Right hindlimb (tissue), 1 donor: Measurements from ENCODE around the gene SBNO2.

Experiments used
- DNase-seq: peaks from one replicate; pipeline ENCODE4 v3.0.0-alpha.2; 2018

Gene SBNO2

DNA sequence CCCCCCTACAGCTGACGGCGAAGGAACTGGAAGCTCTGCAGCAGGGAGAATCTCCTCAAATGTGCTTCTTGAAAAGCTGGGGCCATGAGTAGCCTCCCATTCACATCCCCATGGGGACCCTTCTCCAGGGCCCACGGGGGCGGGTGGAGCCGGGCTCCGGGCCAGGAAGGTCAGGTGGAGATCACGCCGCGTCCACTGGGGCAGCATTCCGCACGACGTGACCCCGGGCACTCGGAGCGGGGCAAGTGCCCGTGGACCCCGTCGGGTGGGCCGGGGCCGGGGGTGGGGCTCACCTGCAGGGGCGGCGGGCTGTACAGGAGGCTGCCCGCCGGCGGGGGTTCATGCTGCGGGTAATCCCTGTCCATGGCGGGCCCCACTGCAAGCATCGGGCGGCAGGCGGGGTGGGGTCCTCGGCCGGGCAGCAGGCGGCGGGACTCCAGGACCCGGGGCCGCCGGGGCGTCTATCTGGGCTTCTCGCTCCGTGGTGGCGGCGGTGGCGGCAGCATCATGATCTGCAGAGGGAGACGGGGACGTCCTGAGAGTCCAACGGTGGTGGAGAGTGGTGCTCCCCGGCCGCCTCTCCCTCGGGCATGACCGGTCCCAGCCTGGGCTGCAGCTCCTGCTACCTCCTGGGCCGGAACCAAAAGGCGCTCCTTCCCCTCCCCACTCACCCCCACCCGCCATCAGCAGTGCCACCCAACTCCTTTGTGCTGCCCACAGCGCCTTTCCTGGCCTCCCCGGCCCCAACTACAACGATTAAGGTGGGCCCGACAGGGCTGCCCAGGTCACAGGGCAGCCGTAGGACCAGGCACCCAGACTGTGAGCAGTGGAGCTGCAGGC lies 20.0 kb downstream of the SBNO2 start:
- no peak for DNase-seq

DNA sequence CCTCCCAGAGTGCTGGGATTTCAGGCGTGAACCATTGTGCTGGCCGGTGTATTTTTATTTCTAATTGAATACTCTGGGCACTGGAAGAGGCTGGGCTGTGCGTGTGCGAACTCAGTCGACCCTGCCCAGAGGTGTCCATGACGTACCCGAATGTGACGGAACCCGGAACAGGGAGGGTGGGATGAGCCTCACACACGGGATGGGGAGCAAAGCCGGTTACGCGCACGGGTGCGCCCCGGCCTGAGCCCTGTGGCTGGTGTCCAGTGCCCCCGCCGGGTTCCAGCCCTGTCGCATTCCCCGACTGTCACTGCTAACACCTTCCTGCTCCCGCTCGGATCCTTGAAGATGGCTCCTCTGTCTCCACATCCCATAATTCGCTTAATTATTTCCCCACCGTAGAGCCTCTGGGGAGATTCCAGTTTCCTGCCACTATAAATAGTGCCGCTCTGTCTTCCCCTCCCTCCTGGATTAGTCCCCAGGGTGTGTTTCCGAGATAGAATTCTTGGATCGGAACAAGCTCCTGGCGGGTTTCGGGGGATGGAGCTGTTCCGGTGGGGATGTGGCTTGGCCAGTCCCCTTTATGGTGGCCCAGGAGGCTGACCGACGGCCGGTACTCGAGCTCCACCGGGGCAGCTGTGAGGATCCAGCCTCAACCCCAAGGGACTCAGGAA lies 22.0 kb downstream of the SBNO2 start:
- DNase-seq = no peak

DNA sequence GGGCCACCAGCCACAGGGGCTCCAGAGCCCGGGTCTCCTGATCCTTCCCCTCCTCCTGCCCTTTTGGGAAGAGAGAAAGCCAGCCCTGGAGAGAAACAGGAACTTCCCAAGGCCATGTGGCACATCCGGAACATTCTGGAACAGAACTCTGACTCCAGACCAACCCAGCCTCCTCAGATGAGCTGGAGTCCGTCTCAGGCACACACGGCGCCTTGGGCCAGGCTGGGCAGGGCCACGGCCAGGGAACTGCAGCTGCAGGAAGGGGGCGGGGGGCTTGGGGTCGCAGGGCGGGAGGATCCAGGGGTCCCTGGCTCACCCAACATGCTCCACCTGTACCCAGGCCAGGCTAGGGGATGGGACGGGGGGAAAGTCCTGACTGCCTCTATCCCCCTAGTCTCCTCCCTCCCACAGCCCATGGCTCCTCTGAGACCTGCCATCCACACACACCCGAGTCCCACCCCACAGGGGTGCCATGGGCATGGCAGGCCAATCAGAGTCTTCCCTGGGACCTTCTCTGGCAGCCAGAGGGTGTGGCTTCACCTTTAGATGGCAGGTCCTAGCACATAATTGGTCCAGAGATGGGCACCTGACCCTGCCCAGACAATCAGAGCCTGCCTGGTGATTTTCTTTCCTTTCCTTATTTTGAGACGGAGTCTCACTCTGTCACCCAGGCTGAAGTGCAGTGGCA lies 22.9 kb downstream of the SBNO2 start:
- DNase-seq = no peak

DNA sequence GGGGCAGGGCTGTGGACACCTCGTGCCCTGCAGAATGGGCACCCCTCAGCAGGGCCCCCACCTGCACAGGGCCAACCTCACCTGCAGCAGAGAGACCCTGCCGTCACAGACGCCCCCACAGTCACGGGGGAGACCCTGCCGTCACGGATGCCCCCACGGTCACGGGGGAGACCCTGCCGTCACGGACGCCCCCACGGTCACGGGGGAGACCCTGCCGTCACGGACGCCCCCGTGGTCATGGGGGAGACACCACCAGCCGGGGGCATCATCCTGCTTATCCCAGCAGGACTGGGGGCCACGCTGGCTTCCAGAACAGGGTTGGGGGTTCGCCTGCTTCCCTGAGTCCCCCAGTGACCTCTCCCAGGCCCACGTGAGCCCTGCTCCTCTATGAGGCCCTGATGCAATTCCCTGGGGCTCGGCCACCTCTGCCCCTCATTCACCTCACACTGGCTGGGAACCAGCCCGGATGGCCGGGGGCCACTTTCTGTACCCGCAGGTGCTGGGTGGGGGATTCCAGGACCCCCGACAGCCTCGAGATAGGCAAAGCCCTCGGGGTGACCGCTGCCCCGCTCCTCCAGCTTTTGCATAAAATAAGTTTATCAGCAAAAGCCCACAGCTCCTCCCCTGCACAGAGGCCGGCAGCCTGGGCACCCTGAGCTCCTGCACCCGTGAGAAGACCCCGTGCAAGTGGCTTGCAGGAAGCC lies 23.6 kb downstream of the SBNO2 start:
- DNase-seq = no peak

DNA sequence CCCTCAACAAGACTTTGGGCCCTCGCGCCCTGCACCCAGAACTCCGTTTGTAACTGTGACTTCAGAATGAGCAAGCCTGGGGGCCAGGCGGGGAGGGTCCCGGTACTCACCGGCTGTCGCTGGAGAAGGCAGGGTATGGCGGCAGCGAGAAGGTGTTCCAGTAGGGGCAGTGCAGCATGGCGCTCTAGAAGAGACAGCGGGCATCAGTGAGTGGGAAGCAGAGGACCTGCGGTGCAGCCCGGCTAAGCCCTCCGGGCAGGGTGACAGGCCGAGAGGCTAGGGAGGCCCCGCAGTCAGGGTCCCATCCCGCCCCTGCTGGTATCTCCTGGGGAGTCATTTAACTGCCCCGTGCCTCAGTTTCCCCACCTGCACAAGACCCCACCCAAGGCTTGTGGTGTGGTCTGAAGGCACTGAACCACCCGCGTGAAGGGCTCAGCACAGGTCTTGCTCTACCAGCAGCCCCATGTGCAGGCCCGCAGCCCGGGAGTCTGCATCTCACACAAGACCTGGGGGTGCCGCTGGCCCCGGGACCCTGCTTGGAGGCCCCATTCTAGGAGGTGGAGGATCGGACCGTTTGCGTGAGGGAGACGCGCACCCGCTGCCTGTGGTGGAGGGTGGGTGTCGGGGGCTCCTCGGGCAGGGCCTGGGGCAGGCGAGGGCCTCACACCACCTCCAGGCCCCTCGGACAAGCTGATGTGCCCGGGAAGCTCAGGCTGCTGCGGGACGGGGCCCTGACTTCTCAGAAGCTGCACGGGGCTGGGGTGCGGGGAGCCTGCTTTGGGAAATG lies 24.6 kb downstream of the SBNO2 start:
- no peak for DNase-seq

DNA sequence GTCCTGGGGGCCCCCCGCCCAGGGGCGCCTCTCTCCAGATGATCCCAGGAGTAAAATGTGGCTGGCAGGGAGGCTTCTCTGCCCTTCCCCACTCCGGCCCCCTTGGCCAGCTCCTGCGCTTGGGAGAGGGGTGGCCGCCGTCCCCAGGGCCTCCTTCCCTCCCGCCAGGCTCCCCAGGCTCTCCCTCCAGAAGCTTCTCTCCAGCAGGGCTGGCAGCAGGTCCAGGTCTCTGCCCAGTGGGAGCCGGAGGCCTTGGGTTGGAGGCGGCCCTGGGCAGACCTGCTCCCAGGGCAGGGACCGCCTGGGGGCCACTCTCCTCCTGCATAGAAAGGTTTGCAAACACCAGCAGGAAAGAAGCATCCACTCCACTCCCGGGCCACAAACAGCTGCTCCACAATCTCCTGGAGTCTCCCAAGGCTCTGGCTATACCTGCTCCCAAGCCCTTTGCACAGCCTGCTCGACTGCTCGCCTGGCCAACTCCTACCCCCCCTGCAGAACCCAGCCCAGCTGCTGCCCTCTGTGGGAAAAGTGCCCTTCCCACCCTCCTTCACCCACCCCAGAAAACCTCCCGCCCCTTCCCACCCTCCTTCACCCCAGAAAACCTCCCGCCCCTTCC lies 26.0 kb downstream of the SBNO2 start:
- no peak for DNase-seq

DNA sequence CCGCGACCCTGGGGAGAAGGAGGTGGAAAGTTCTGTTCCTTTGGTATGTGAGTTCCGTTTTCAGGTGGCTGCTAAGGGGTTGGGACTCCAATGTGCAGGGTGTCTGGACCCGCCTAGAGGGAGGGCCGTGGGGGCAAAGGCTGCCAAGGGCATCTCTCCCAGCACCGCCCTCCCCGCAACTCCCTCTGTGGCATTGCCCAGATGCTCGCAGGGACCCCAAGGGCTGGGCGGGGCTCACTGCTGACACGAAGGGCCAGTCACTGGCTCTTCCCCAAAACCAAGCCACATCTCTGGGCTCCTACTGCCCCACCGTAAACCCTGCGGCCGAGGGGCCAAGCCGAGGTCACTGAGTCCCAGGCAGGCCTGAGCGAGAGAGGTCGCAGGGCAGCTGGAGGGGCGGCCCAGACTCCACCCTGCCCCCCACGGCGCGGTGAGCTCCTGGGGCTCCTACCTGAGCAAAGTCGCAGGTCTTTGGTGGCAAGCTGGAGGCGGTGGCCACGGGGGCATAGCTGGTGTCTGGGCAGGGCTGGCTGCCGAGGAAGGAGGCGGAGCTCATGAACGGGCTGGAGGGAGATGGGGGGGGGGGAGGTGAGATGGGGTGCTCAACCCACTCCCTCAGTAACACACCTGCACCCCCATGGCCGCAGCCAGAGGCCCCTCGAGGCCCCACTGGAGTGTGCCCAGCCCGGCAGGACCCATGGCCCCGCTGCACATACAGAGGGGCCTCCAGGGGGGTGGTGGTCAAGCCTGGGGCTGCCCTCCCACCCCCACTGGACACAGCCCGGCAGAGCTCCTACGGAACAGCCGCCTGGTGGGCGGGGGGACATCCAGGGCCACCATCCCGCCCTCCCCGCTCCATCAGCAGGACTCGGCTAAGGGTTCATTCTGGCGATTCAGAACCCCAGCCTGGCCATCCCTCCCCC lies 26.9 kb downstream of the SBNO2 start:
- DNase-seq = no peak

DNA sequence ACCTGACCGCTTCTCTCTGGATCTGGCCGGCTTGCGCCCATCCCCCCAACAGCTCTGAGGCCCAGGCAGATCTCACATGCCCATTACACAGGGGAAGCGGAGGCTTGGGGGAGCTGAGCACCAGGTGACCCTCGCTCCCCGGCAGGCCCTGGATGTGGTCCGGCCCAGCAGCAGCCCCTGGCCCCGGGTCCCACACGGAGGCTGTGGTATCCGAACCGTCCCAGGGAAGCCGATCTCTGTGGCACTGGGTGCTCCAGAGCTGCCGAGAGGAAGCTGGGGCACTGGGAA lies 27.7 kb downstream of the SBNO2 start:
- no peak for DNase-seq

DNA sequence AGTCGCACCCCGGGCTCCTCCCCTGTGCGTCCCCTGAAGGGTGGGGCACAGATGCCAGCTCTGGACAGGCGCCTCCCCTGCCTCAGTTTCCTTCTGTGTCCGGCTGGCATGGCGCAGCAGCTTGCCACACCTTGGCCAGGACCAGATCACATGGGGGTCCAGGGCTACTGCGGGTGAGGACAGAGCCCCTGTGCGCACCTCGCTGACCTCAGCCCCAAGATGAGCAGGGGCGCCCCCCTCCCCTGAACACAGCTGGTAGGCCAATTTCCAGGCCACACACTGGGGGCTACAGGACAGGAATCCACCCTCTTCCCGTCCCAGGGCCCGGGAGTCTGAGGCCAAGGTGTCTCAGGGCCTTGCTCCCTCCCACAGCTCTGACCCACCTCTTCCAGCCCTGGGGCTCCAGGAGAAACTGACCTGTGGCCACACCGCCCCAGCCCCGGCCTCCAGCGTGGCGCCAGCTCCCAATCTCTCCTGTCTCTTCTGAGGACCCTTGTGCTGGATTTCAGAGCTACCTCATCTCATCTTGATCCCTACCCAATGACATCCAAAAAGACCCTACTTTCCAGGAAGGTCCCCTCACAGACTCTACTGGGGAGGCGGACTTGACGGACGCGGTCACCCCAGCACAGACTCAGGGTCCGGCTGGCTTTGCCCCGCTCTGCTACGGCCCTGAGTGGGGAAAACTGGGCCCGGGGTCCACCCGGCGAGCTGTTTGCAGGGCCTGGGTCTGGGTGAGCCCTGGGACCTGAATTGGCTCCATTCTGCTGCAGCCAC lies 28.2 kb downstream of the SBNO2 start:
- DNase-seq = no peak

DNA sequence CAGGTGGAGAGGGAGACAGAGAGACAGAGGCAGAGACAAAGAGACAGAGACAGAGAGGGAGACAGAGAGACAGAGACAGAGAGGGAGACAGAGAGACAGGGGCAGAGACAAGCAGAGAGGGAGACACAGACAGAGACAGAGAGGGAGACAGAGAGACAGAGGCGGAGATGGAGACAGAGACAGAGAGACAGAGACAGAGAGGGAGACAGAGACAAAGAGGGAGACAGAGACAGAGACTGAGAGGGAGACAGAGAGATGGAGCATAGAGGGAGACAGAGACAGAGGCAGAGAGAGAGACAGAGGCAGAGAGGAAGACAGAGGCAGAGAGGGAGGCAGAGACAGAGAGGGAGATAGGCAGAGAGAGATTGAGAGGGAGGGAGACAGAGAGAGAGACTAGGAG lies 29.3 kb downstream of the SBNO2 start:
- DNase-seq = no peak

DNA sequence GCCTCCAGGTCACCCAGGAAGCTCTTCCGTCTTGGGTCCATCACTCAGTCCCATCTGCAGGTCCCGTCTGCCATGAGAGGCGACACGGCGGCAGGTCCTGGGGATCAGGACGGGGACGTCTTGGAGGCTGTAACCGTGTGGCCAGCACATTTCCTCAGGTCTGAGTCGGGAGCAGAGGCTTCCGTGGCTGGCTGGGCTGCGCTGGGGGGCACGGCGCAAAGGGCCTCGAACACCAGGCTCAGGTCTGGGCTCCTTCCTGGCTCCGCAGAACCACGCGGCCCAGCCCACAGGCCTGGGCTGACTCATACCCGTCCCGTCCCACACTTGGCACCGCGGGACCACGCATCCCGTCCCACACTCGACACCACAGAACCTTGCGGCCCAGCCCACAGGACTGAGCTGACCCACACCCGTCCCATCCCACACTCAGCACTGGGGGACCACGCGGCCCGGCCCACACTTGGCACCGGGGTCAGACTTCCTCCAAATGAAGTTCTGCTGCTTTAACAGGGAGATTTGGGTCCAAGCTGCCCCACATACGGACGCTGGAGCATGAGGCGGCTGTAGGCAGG lies 30.2 kb downstream of the SBNO2 start:
- DNase-seq = no peak

DNA sequence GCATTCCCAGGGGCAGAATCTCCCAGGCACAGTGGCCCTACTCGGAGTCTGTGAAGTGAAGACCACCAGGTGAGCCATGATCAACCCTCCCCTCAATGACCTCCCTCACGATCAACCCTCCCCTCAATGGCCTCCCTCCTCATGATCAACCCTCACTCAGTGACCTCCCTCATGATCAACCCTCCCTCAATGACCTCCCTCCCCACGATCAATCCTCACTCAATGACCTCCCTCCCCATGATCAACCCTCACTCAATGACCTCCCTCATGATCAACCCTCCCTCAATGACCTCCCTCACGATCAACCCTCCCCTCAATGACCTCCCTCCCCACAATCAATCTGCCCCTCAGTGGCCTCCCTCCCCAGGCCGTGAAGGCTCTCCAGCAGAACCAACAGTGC lies 32.1 kb downstream of the SBNO2 start:
- DNase-seq = no peak

DNA sequence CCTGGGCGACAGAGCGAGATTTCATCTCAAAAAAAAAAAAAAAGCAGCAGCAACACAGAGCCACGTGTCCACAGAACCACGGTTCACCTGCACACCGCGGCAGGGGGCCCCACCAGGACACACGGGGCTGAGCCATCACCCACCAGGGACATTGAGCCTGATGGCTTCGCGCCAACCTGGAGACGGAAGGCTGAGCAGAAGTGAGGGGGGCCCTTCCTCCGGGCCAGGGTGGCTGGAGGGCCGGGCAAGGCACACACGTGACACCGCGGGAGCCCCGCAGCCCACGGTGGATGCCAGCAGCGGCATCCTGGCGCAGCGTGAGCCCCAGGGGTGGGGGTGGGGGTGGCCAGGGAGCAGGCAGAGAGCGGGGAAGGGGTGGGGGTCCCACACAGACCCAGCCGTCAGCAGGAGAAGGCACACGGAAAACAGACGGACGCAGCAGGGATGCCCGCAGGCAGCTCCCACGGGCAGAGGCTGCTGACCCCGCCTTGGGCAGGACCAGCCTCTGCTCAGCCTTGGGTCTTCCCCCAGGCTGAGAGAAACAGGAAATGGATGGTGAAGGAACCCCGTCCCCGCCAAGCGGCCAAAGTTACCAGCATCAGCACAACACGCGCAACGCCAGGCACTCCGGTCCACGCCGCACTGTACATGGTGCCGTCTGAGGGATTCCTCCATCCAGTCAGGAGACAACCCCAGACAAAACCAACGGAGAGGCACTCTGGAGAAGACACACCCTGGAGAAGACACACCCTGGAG lies 33.6 kb downstream of the SBNO2 start:
- DNase-seq = no peak

DNA sequence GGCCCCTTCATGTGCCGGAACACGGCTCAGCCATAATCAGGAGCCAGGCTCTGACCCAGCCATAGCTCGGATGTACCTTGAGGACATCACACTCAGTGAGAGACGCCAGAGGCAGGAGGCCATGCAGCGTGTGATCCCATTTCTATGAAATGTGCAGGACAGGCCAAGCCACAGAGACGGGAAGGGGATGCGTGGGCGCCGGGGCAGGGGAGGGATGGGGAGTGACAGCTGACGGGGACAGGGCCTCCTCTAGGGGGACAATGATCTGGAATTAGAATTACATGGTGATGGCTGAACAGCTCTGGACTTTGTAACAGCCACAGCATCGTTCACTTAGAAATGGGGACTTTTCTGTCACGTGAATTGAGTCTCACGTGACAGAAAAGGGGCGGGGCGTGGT lies 34.9 kb downstream of the SBNO2 start:
- no peak for DNase-seq

DNA sequence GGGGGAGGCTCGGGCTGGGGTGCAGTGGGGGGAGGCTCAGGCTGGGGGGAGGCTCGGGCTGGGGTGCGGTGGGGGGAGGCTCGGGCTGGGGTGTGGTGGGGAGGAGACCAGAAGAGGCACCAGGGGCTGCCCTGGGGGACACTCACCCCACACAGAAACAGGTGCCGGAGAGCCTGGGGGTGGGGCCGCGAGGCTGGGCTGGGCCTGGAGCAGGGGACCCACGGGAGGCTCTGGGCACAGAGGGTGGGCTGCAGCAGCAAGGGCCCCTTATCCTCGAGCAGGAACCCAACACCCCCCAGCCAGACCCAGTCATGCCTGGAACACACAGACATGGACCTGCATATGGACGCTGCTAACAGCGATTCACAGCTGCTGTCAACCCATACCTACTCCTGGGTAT lies 35.9 kb downstream of the SBNO2 start:
- no peak for DNase-seq

DNA sequence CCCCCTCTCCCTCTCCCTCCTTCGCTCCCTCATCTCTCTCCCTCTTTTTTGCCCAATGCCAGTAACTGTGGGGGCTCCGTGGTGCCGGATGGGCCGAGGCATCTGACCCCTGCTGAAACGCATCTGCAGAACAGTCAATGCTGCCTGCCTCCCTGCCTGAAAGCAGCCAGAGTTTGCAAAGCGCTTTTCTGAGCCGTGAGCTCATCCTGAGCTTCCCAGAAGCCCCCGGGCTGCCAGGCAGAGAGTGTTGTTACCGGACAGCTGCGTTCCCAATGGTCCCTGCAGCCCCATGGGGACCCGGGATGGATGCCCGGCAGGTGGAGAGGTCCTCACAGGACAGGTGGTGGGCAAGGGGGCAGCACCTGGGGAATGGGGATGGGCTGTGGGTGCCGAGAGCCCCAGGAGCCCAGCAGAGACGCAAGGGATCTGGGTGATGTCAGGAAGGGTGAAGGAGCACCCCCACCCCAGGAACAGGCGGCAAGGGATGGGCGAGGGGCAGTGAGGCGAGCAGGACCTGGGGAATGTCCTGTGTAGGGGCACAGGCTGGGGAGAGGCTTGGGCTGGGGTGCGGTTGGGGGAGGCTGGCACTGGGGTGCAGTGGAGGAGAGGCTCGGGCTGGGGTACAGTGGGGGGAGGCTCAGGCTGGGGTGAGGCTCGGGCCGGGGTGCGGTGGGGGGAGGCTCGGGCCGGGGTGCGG lies 37.3 kb downstream of the SBNO2 start:
- DNase-seq = no peak

DNA sequence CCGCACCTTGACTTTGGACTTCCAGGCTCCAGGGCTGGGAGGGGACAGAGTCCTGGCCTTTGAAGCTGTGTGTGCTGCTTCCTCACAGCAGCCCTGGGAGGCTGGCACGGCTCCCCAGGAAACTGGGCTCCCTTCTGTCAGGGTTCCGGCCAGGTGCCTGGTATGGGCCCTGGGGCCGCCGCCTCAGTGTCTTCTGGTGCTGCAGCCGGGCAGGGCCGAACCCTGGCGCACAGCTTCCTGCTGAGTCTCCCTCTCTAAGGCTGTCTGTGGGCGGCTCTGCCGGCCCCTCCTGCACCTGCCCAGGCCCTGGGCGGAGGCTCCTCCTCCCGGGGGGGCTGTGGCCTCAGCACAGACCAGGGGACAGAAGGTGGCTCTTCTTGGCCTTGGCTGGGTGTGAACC lies 37.9 kb downstream of the SBNO2 start:
- no peak for DNase-seq

DNA sequence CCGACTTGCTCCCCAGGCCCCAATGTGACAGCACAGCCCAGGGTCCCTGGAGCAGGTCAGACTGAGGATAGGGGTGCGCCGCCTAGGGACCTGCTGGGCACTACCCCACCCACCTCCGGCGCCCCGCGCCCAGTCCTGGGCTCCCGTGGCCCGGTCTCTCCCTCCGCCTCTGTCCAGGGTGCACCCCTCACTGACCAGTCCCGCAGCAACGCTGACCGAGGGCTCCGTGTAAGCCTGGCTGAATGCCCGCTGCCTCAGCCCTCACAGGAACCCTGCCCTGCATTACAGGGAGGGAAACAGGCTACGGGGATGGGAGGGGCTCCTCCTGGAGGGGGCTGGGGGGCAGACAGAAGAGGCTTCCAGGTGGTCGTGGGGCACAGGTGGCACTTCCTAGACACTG lies 38.6 kb downstream of the SBNO2 start:
- DNase-seq = no peak

DNA sequence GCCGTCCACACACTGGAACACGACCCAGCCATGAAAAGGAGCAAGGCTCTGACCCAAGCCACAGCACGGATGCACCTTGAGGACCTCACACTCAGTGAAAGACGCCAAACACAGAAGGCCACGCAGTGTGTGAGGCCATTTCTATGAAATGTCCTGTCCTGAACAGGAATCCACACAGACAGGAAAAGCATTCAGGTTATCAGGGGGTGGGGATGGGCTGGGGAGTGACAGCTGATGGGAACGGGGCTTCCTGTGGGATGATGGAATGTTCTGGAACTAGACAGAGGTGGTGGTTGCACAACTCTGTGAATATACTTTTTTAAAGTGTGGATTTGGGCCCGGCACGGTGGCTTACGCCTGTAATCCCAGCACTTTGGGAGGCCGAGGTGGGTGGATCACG lies 39.6 kb downstream of the SBNO2 start:
- DNase-seq = no peak
